K562 (cell line): Measurements from ENCODE around the gene JAK3. TPM values are rescaled to one million over a fixed set of nuclear protein-coding genes. Genes with fewer than 3 reads are reported as not detected.

Experiments used
- ATAC-seq: fragments of 200-7000 bp; cut with Tn5 transposase; 3 replicates; pipeline ENCODE4 v1.9.1; 2020; ENCODE audit warnings: moderate library complexity
- BruUV-seq: library from RNA; stranded (reverse); fragments of 400-500 nt; replicated peaks from 2 replicates; lab custom pipeline; 2021; lab: Mats Ljungman, UMichigan
- CTCF ChIA-PET: fragments of 300-600 bp; formaldehyde crosslinking; extraction: SDS; loops from one replicate; lab custom pipeline; 2021; ENCODE audit warnings: low intra/inter-chr PET ratio; lab: Yijun Ruan, JAX
- POLR2A ChIA-PET: fragments of 300-600, 350-650 bp; sonication (Branson Sonifier 250); formaldehyde crosslinking; extraction: SDS; loops from one replicate; lab custom pipeline; 2021; ENCODE audit warnings: antibody characterized with exemption, inconsistent platforms; lab: Yijun Ruan, JAX
- DNase-seq, 4 experiments: peaks; one replicate each; pipeline versions ENCODE4 v3.0.0 to v3.0.0-alpha.2; 2011 to 2018; ENCODE audit warnings: low spot score in 3 of 4, mixed read lengths in 3 of 4; ENCODE audit errors: extremely low read depth in 1 of 4
- FAIRE-seq: peaks from 2 replicates; lab custom pipeline; 2011; peaks lifted over from hg19 to GRCh38; lab: Jason Lieb, UNC
- H2AFZ ChIP-seq: 2 replicates; pipeline ENCODE4 v1.6.0; 2011; ENCODE audit warnings: low read depth, low read length, control low read depth, inconsistent platforms
- H3K27ac ChIP-seq: fragments of 200-600 bp; 3 replicates; pipeline ENCODE4 v1.8.0; 2011; ENCODE audit warnings: low read depth, mild to moderate bottlenecking, control low read depth, inconsistent platforms, low read length, moderate library complexity, mixed read lengths; ENCODE audit errors: extremely low read depth
- H3K27me3 ChIP-seq, 2 experiments: fragments of 300-600 bp in 1 of 2; 2 replicates in 1 of 2; 3 replicates in 1 of 2; pipeline versions ENCODE4 v1.6.0 to v1.8.0; 2011; ENCODE audit warnings: inconsistent platforms in 2 of 2, low read length in 2 of 2, mild to moderate bottlenecking in 1 of 2, mixed read lengths in 1 of 2, moderate library complexity in 1 of 2; ENCODE audit not compliant: control insufficient read depth in 2 of 2, insufficient read depth in 2 of 2
- H3K36me3 ChIP-seq: fragments of 300-600 bp; 3 replicates; pipeline ENCODE4 v1.8.0; 2011; ENCODE audit warnings: mild to moderate bottlenecking, low read length, inconsistent platforms; ENCODE audit not compliant: control insufficient read depth, insufficient read depth
- H3K4me1 ChIP-seq, 2 experiments: fragments of 200-600 bp in 1 of 2; replicated peaks in 1 of 2; 2 replicates in 1 of 2; 3 replicates in 1 of 2; pipeline versions ENCODE4 v1.5.1 to v1.8.0; 2011; ENCODE audit warnings: inconsistent platforms in 2 of 2, low read length in 2 of 2, mild to moderate bottlenecking in 1 of 2, mixed read lengths in 1 of 2, moderate library complexity in 1 of 2; ENCODE audit not compliant: control insufficient read depth in 2 of 2, insufficient read depth in 2 of 2
- H3K4me2 ChIP-seq: 2 replicates; pipeline ENCODE4 v1.6.1; 2011; ENCODE audit warnings: low read length, control low read depth, inconsistent platforms, mixed read lengths; ENCODE audit not compliant: insufficient read depth
- H3K4me3 ChIP-seq: fragments of 200-600 bp; sonication (generic), shearing (Covaris generic); 2 replicates; pipeline ENCODE4 v1.5.1; 2016; ENCODE audit warnings: control low read depth, inconsistent platforms
- H3K79me2 ChIP-seq: fragments of 200-600 bp; 3 replicates; pipeline ENCODE4 v1.8.0; 2011; ENCODE audit warnings: low read length, inconsistent platforms; ENCODE audit not compliant: control insufficient read depth, insufficient read depth
- H3K9ac ChIP-seq, 2 experiments: 2 replicates each; pipeline versions ENCODE4 v1.6.0 to v1.6.1; 2011; ENCODE audit warnings: low read depth in 2 of 2, low read length in 2 of 2, control low read depth in 1 of 2, inconsistent platforms in 1 of 2, mild to moderate bottlenecking in 1 of 2, mixed read lengths in 1 of 2; ENCODE audit not compliant: insufficient read depth in 1 of 2
- H3K9me1 ChIP-seq: one replicate; pipeline ENCODE4 v1.6.0; 2011; ENCODE audit warnings: inconsistent platforms, mild to moderate bottlenecking, low read length, moderate library complexity; ENCODE audit not compliant: control insufficient read depth, insufficient read depth
- H3K9me3 ChIP-seq: replicated peaks from 2 replicates; pipeline ENCODE4 v1.5.1; 2011; ENCODE audit warnings: low read depth, low read length, inconsistent platforms; ENCODE audit not compliant: control insufficient read depth, insufficient read depth
- H4K20me1 ChIP-seq: replicated peaks from 2 replicates; pipeline ENCODE4 v1.6.1; 2011; ENCODE audit warnings: low read length, inconsistent platforms, mixed read lengths; ENCODE audit not compliant: control insufficient read depth, insufficient read depth
- ARID2 ChIP-seq: fragments of 450-650 bp; IDR thresholded peaks from 2 replicates; pipeline ENCODE4 v1.6.1; 2017; ENCODE audit warnings: antibody characterized with exemption, mild to moderate bottlenecking
- BDP1 ChIP-seq: IDR thresholded peaks from 3 replicates; pipeline ENCODE4 v1.6.1; 2011; ENCODE audit not compliant: insufficient read length, insufficient read depth
- CEBPG ChIP-seq, 3 experiments: fragments of 200-800 bp in 1 of 3; sonication (Bioruptor generic) in 1 of 3; sonication (generic) in 1 of 3; formaldehyde crosslinking in 1 of 3; IDR thresholded peaks in 2 of 3; conservative IDR thresholded peaks in 1 of 3; 2 replicates each; pipeline versions ENCODE4 v1.6.1 to v1.8.0; 2016 to 2022; ENCODE audit warnings: missing compliant biosample characterization in 2 of 3, missing genetic modification characterization in 2 of 3, mild to moderate bottlenecking in 1 of 3, missing genetic modification reagents in 1 of 3
- HMG20A ChIP-seq: fragments of 450-650 bp; formaldehyde crosslinking; conservative IDR thresholded peaks from 2 replicates; pipeline ENCODE4 v1.4.0; 2020; ENCODE audit warnings: mild to moderate bottlenecking, mixed read lengths
- LARP7 ChIP-seq: fragments of 450-650 bp; IDR thresholded peaks from 2 replicates; pipeline ENCODE4 v1.6.1; 2016
- MED1 ChIP-seq: sonication (generic); formaldehyde crosslinking; IDR thresholded peaks from 2 replicates; pipeline ENCODE4 v1.8.1; 2023; ENCODE audit warnings: missing genetic modification reagents, borderline replicate concordance
- NCOR1 ChIP-seq: fragments of 450-650 bp; IDR thresholded peaks from 2 replicates; pipeline ENCODE4 v1.6.1; 2016; ENCODE audit warnings: mild to moderate bottlenecking, moderate library complexity
- PTTG1 ChIP-seq: fragments of 450-650 bp; IDR thresholded peaks from 2 replicates; pipeline ENCODE4 v1.6.1; 2016; ENCODE audit warnings: low read depth, mild to moderate bottlenecking, missing genetic modification characterization, missing compliant biosample characterization
- ZNF740 ChIP-seq, 3 experiments: fragments of 200-800 bp in 1 of 3; sonication (Bioruptor generic) in 1 of 3; sonication (generic) in 1 of 3; formaldehyde crosslinking in 1 of 3; IDR thresholded peaks; 2 replicates each; pipeline versions ENCODE4 v1.6.1 to v1.8.0; 2016 to 2022; ENCODE audit warnings: mild to moderate bottlenecking in 2 of 3, missing compliant biosample characterization in 2 of 3, missing genetic modification characterization in 2 of 3, missing genetic modification reagents in 1 of 3
- WGBS: fragments of 100-300 bp; shearing (Covaris generic); methylation state at CpG from one replicate; pipeline ENCODE4 v1.1.6; 2016; ENCODE audit warnings: low coverage, mixed read lengths; ENCODE audit not compliant: insufficient coverage; ENCODE audit errors: missing lambda C conversion rate; 5-methylcytosine and 5-hydroxymethylcytosine counted together
- in situ Hi-C: fragments of 300-500 bp; cut with MboI; formaldehyde crosslinking; loops from 4 replicates; pipeline ENCODE4 v1.15.0; 2018; ENCODE audit warnings: inconsistent platforms, mixed read lengths
- intact Hi-C: fragments of 100-400 bp; cut with micrococcal nuclease; formaldehyde crosslinking; loops from 2 replicates; pipeline ENCODE4 v1.14.2; 2022
- polyA plus RNA-seq, 8 experiments: library from polyadenylated mRNA; depleted of rRNA in 4 of 8; stranded (reverse) in 5 of 8; unstranded in 3 of 8; fragments of >200 nt; fragmentation: Nextera tagmentation in 2 of 8; fragmentation: Illumina TruSeq in 1 of 8; extraction: Ambion mirVana in 2 of 8; extraction: Trizol in 1 of 8; gene quantifications; 2 replicates each; pipeline versions ENCODE4 v1.2.1 to v1.2.3, GENCODE V29; 2011 to 2014; ENCODE audit warnings: inconsistent platforms in 1 of 8, missing spikeins in 1 of 8
- total RNA-seq, 7 experiments: library from RNA; depleted of rRNA in 6 of 7; stranded (reverse); fragments of >200 nt in 6 of 7; fragmentation: Illumina TruSeq in 2 of 7; extraction: Trizol in 2 of 7; gene quantifications; 2 replicates each; pipeline versions ENCODE4 v1.2.1 to v1.2.3, GENCODE V29; 2011 to 2021; ENCODE audit warnings: low replicate concordance in 1 of 7

Gene JAK3
- total and polyA plus RNA-seq, 9 of the 15 experiments (the other 6 are each of a cell fraction or from before 2014, with no cell fraction given), result 0.01 to 0.18 (median 0.07) TPM; not detected in 1

- no peak for ATAC-seq
- no peak overlapping the region for H3K4me2 ChIP-seq
Measured at GRCh38 chr19:17824339-17824738, 23.4 kb downstream of the JAK3 start.

More at GRCh38 chr19:17824339-17824738, 23.4 kb downstream of the JAK3 start:
- Histone ChIP-seq H3K4me1 (peaks cover 0 to 12% of the 10 kb centered on the region in 2 experiments; a peak in 1 of 5 replicates), H3K79me2 (no peaks in the 10 kb centered on the region), H3K9ac (no peak overlapping the region; a peak in 1 of 4 replicates), H3K27ac (no peak overlapping the region), H3K9me1 (no peaks in the 10 kb centered on the region), H3K9me3 (no peaks in the 10 kb centered on the region), H3K4me3 (no peak overlapping the region), H2AFZ (no peak overlapping the region), H3K27me3 (peaks cover 0 to 33% of the 10 kb centered on the region in 2 experiments; a peak in 3 of 5 replicates), H3K36me3 (no peaks in the 10 kb centered on the region), H4K20me1 (no peaks in the 10 kb centered on the region)
- in situ Hi-C loops (no loop called here), intact Hi-C loops (no loop called here)
- no peak for FAIRE-seq
- 0% methylated on average over 7 of the region's 8 CpGs for WGBS
- ChIA-PET POLR2A (no interaction called here), CTCF (no interaction called here)
- BruUV-seq, result no TSS peak
- DNase-seq, result no peak
- no peak for TF ChIP-seq ZNF740 (CRISPR knock-in tag; IDR thresholded peaks at IDR 0.05)
- no peak for TF ChIP-seq ZNF740 (tag; IDR thresholded peaks at IDR 0.05)
- TF ChIP-seq NCOR1, result no peak
- no peak for TF ChIP-seq MED1 (CRISPR knock-in tag)
- TF ChIP-seq CEBPG (CRISPR knock-in tag; IDR thresholded peaks at IDR 0.05), result no peak
- TF ChIP-seq CEBPG (tag; conservative IDR thresholded peaks at IDR 0.05 in 1 of 2, IDR thresholded peaks at IDR 0.05 in 1 of 2), result no peak
- no peak for TF ChIP-seq PTTG1 (tag)
- TF ChIP-seq ARID2, result no peak
- no peak for TF ChIP-seq HMG20A
- TF ChIP-seq LARP7, result no peak
- TF ChIP-seq BDP1, result no peak
- TF ChIP-seq, all 486 proteins: peak for 0
